OCI-LY1 (cell line): Measurements from ENCODE around the gene NUMB.

Experiments used
- H2AFZ ChIP-seq: fragments of 200-600 bp; sonication (generic), shearing (Covaris generic); 2 replicates; pipeline ENCODE4 v1.6.0; 2014; ENCODE audit warnings: antibody characterized with exemption, mild to moderate bottlenecking, low read length
- H3F3A ChIP-seq: fragments of 200-600 bp; sonication (generic), shearing (Covaris generic); 2 replicates; pipeline ENCODE4 v1.6.0; 2014; ENCODE audit warnings: mild to moderate bottlenecking, antibody characterized with exemption, low read length, moderate library complexity; ENCODE audit not compliant: insufficient read depth
- H3K27ac ChIP-seq: fragments of 200-600 bp; sonication (generic); 2 replicates; pipeline ENCODE4 v1.5.1; 2014; ENCODE audit warnings: low read length, mixed run types, mild to moderate bottlenecking, low read depth; ENCODE audit not compliant: poor library complexity, severe bottlenecking
- H3K27me3 ChIP-seq: fragments of 200-600 bp; sonication (generic); 2 replicates; pipeline ENCODE4 v1.6.0; 2014; ENCODE audit warnings: antibody characterized with exemption, mild to moderate bottlenecking, low read length, moderate library complexity; ENCODE audit not compliant: insufficient read depth
- H3K36me3 ChIP-seq: fragments of 200-600 bp; sonication (generic); 2 replicates; pipeline ENCODE4 v1.6.1; 2014; ENCODE audit warnings: mild to moderate bottlenecking, antibody characterized with exemption, low read length, moderate library complexity, mixed read lengths; ENCODE audit not compliant: insufficient read depth
- H3K4me1 ChIP-seq: fragments of 200-600 bp; sonication (generic); 2 replicates; pipeline ENCODE4 v1.5.1; 2014; ENCODE audit warnings: mild to moderate bottlenecking, low read length, moderate library complexity; ENCODE audit not compliant: insufficient read depth, severe bottlenecking
- H3K4me2 ChIP-seq: fragments of 200-600 bp; sonication (generic), shearing (Covaris generic); 2 replicates; pipeline ENCODE4 v1.6.1; 2014; ENCODE audit warnings: low read length
- H3K4me3 ChIP-seq: fragments of 200-600 bp; sonication (generic); 2 replicates; pipeline ENCODE4 v1.5.1; 2014; ENCODE audit warnings: low read length, low read depth, mild to moderate bottlenecking, mixed read lengths; ENCODE audit not compliant: poor library complexity, severe bottlenecking
- H3K79me2 ChIP-seq: fragments of 200-600 bp; shearing (Covaris generic); 2 replicates; pipeline ENCODE4 v1.6.1; 2016; ENCODE audit warnings: mixed run types, low read length, mixed read lengths; ENCODE audit not compliant: insufficient read depth
- H3K9ac ChIP-seq: fragments of 200-600 bp; sonication (generic), shearing (Covaris generic); 2 replicates; pipeline ENCODE4 v1.6.1; 2014; ENCODE audit warnings: mild to moderate bottlenecking, low read length, mixed read lengths
- H3K9me2 ChIP-seq: fragments of 200-600 bp; sonication (generic), shearing (Covaris generic); 2 replicates; pipeline ENCODE4 v1.6.1; 2014; ENCODE audit warnings: low read depth, mild to moderate bottlenecking, low read length, mixed read lengths
- H3K9me3 ChIP-seq: fragments of 200-600 bp; shearing (Covaris generic); 2 replicates; pipeline ENCODE4 v1.6.1; 2014; ENCODE audit warnings: low read length, mixed read lengths
- H4K20me1 ChIP-seq: fragments of 200-600 bp; sonication (generic), shearing (Covaris generic); 2 replicates; pipeline ENCODE4 v1.6.0; 2016; ENCODE audit warnings: mild to moderate bottlenecking, low read length; ENCODE audit not compliant: insufficient read depth
- EZH2 ChIP-seq: fragments of 200-600 bp; sonication (generic), shearing (Covaris generic); IDR thresholded peaks from 2 replicates; pipeline ENCODE4 v1.8.0; 2017; ENCODE audit warnings: borderline replicate concordance, mixed run types, mild to moderate bottlenecking, antibody characterized with exemption, low read length, moderate library complexity, mixed read lengths
- TF ChIP-seq, protein P1 (sequence below): fragments of 200-600 bp; sonication (generic), shearing (Covaris generic); IDR thresholded peaks from 2 replicates; pipeline ENCODE4 v1.5.1; 2017; ENCODE audit warnings: mild to moderate bottlenecking, antibody characterized with exemption, low read length, moderate library complexity, mixed read lengths

NUMB gene

DNA sequence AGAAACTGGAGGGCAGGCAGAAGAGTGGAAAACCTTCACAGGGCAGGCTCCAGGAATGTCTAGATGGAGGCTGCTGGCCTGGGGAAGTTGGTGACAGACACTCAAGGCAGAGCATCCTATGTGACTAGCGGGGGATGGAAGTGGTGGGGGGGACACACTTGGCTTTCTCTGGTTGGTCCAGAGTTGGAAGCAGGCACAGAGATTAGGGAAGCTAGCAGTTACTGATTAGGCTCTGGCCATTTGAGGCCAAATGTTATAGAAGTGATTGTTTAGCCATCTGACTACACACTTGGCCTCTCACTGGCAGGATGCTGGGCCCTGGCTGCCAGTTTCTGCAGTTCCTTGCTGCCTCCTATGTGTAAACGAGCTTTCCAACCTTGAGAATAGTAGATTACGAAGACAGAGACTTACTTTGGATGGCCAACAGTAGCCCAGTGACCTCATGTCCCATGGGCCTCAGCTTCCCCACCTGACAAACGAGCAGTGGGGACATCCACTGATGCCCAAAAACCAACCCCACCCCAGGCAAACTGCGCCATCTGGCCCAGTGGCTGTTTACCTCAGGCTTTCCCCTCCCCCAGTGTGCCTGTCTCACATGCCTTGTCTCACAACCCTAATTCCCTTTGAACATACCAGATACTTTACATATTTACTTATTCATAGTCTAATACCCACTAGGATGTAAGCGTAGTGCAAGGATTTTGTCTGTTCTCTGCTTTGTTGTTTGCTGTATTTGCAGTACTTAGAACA lies 118.3 kb downstream of the NUMB start:
- H3K4me3 ChIP-seq = no peak overlapping the region
- no peak overlapping the region for H3K27ac ChIP-seq
- H3K9ac ChIP-seq = no peak overlapping the region
- no peaks in the 10 kb centered on the region for H3K9me3 ChIP-seq
- no peaks in the 10 kb centered on the region for H3K9me2 ChIP-seq
- no peaks in the 10 kb centered on the region for H3K27me3 ChIP-seq
- TF ChIP-seq EZH2 = no peak
- TF ChIP-seq, protein P1, sequence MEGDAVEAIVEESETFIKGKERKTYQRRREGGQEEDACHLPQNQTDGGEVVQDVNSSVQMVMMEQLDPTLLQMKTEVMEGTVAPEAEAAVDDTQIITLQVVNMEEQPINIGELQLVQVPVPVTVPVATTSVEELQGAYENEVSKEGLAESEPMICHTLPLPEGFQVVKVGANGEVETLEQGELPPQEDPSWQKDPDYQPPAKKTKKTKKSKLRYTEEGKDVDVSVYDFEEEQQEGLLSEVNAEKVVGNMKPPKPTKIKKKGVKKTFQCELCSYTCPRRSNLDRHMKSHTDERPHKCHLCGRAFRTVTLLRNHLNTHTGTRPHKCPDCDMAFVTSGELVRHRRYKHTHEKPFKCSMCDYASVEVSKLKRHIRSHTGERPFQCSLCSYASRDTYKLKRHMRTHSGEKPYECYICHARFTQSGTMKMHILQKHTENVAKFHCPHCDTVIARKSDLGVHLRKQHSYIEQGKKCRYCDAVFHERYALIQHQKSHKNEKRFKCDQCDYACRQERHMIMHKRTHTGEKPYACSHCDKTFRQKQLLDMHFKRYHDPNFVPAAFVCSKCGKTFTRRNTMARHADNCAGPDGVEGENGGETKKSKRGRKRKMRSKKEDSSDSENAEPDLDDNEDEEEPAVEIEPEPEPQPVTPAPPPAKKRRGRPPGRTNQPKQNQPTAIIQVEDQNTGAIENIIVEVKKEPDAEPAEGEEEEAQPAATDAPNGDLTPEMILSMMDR = no peak
- H3K79me2 ChIP-seq = no peaks in the 10 kb centered on the region
- no peaks in the 10 kb centered on the region for H4K20me1 ChIP-seq
- H2AFZ ChIP-seq = no peak overlapping the region
- peaks cover 10% of the 10 kb centered on the region for H3K4me1 ChIP-seq
- H3F3A ChIP-seq = no peaks in the 10 kb centered on the region
- no peak overlapping the region for H3K4me2 ChIP-seq
- no peaks in the 10 kb centered on the region for H3K36me3 ChIP-seq

DNA sequence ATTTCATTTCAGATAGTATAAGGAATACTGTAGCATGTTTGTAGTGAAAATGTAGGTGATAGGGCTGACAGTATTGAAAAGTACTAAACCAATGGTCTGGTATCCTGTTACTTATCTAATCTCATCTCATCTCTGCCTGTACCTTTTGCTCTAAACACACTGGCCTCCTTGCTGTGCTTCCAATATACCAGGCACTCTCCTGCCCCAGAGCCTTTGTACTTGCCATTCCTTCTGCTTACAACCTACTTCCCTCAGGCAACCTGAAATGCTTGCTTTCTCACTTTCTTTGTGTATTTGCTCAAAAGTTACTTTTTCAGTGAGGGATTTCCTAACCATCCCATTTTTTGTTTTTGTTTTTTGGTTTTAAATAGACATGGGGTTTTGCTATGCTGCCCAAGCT lies 119.1 kb downstream of the NUMB start:
- Histone ChIP-seq H3K27me3 (no peaks in the 10 kb centered on the region), H2AFZ (no peak overlapping the region), H3F3A (no peaks in the 10 kb centered on the region), H3K4me2 (no peak overlapping the region), H3K4me3 (no peak overlapping the region), H3K36me3 (no peaks in the 10 kb centered on the region), H3K9ac (no peak overlapping the region), H3K9me2 (no peaks in the 10 kb centered on the region), H3K4me1 (peaks cover 10% of the 10 kb centered on the region), H3K9me3 (no peaks in the 10 kb centered on the region), H3K27ac (no peak overlapping the region), H3K79me2 (no peaks in the 10 kb centered on the region), H4K20me1 (no peaks in the 10 kb centered on the region)
- TF ChIP-seq EZH2 = no peak
- TF ChIP-seq, protein P1 = no peak

DNA sequence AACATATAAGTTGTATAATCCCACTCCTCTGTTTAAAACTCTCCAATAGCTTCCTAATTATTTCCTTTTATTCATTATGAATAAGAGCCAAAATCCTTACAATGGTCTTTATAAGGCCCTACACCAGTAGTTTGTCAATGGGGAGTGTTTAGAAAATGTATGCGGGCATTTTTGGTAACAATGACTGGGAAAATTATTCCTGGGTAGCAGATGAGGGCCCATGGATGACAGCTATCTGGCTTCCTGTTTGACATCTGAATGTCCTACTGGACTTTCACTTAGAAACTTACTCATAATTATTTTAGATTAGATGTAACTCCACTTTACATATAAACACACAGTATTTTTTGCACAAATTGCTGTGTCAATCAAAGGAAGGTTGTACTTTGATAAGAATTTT lies 119.8 kb downstream of the NUMB start:
- no peak overlapping the region for H3K27ac ChIP-seq
- no peak overlapping the region for H2AFZ ChIP-seq

More for the DNA sequence above, 119.8 kb downstream of the NUMB start:
- no peak overlapping the region for H3K4me2 ChIP-seq
- H3K4me1 ChIP-seq = peaks cover 10% of the 10 kb centered on the region
- TF ChIP-seq, protein P1 = no peak
- no peak for TF ChIP-seq EZH2
- H3K27me3 ChIP-seq = no peaks in the 10 kb centered on the region
- H3K9me2 ChIP-seq = no peaks in the 10 kb centered on the region
- no peaks in the 10 kb centered on the region for H3F3A ChIP-seq
- H4K20me1 ChIP-seq = no peaks in the 10 kb centered on the region
- no peak overlapping the region for H3K4me3 ChIP-seq
- H3K9me3 ChIP-seq = no peaks in the 10 kb centered on the region
- H3K9ac ChIP-seq = no peak overlapping the region
- no peaks in the 10 kb centered on the region for H3K79me2 ChIP-seq
- no peaks in the 10 kb centered on the region for H3K36me3 ChIP-seq
